ENCODE data around the gene ZNRF2. TPM values are rescaled to one million over a fixed set of nuclear protein-coding genes. Genes with fewer than 3 reads are reported as not detected.

Gene ZNRF2
- total RNA-seq, 1 donor from 2014 or later: 11.7 TPM

- intact Hi-C loops (cut with DNase I): no loop called here
- DNase-seq (ENCODE audit: low spot score): no peak
Observed at GRCh38 chr7:30347226-30348082, 63.1 kb downstream of the ZNRF2 start.

- intact Hi-C loops (cut with DNase I): no loop called here
- no peak for DNase-seq (ENCODE audit: low spot score)
Observed at GRCh38 chr7:30348083-30348560, 63.7 kb downstream of the ZNRF2 start.

- no peak for DNase-seq (ENCODE audit: low spot score)
- intact Hi-C loops (cut with DNase I): no loop called here
Observed at GRCh38 chr7:30349170-30349569, 64.8 kb downstream of the ZNRF2 start.

GRCh38 chr7:30349816-30350215, 65.4 kb downstream of the ZNRF2 start:
- intact Hi-C loops (cut with DNase I): no loop called here
- no peak for DNase-seq (ENCODE audit: low spot score)

- DNase-seq (ENCODE audit: low spot score): no peak
- intact Hi-C loops (cut with DNase I): no loop called here
Observed at GRCh38 chr7:30351286-30351685, 66.9 kb downstream of the ZNRF2 start.

GRCh38 chr7:30351724-30352123, 67.3 kb downstream of the ZNRF2 start:
- no peak for DNase-seq (ENCODE audit: low spot score)
- intact Hi-C loops (cut with DNase I): no loop called here

GRCh38 chr7:30352169-30352568, 67.8 kb downstream of the ZNRF2 start:
- intact Hi-C loops (cut with DNase I): no loop called here
- DNase-seq (ENCODE audit: low spot score): no peak

- DNase-seq (ENCODE audit: low spot score): no peak
- intact Hi-C loops (cut with DNase I): no loop called here
Observed at GRCh38 chr7:30353532-30353931, 69.1 kb downstream of the ZNRF2 start.

- no peak for DNase-seq (ENCODE audit: low spot score)
- intact Hi-C loops (cut with DNase I): no loop called here
Observed at GRCh38 chr7:30353932-30354607, 69.7 kb downstream of the ZNRF2 start.

GRCh38 chr7:30354791-30355190, 70.4 kb downstream of the ZNRF2 start:
- intact Hi-C loops (cut with DNase I): no loop called here
- no peak for DNase-seq (ENCODE audit: low spot score)

- intact Hi-C loops (cut with DNase I): no loop called here
- no peak for DNase-seq (ENCODE audit: low spot score)
Observed at GRCh38 chr7:30359957-30360356, 75.6 kb downstream of the ZNRF2 start.

GRCh38 chr7:30363778-30364563, 79.6 kb downstream of the ZNRF2 start:
- intact Hi-C loops (cut with DNase I): no loop called here
- DNase-seq (ENCODE audit: low spot score): no peak

- intact Hi-C loops (cut with DNase I): no loop called here
- no peak for DNase-seq (ENCODE audit: low spot score)
Observed at GRCh38 chr7:30364773-30365172, 80.4 kb downstream of the ZNRF2 start.

- intact Hi-C loops (cut with DNase I): no loop called here
- DNase-seq (ENCODE audit: low spot score): no peak
Observed at GRCh38 chr7:30365621-30366020, 81.2 kb downstream of the ZNRF2 start.

GRCh38 chr7:30366606-30367005, 82.2 kb downstream of the ZNRF2 start:
- intact Hi-C loops (cut with DNase I): no loop called here
- DNase-seq (ENCODE audit: low spot score): no peak

- intact Hi-C loops (cut with DNase I): no loop called here
Observed at GRCh38 chr7:30367561-30367960, 83.2 kb downstream of the ZNRF2 start.

GRCh38 chr7:30369879-30370278, 85.5 kb downstream of the ZNRF2 start:
- no peak for DNase-seq (ENCODE audit: low spot score)
- intact Hi-C loops (cut with DNase I): no loop called here

More at GRCh38 chr7:30367561-30367960, 83.2 kb downstream of the ZNRF2 start:
- DNase-seq (ENCODE audit: low spot score): no peak

GRCh38 chr7:30371321-30371720, 86.9 kb downstream of the ZNRF2 start:
- no peak for DNase-seq (ENCODE audit: low spot score)
- intact Hi-C loops (cut with DNase I): no loop called here

- intact Hi-C loops (cut with DNase I): no loop called here
- DNase-seq (ENCODE audit: low spot score): no peak
Observed at GRCh38 chr7:30378275-30378674, 93.9 kb downstream of the ZNRF2 start.

- intact Hi-C loops (cut with DNase I): no loop called here
Observed at GRCh38 chr7:30379131-30379530, 94.7 kb downstream of the ZNRF2 start.

More at GRCh38 chr7:30379131-30379530, 94.7 kb downstream of the ZNRF2 start:
- no peak for DNase-seq (ENCODE audit: low spot score)

Measured in cardiac septum (tissue), 1 donor.